CD4-positive, CD25-positive, alpha-beta regulatory T cell (primary cell): ENCODE data around the gene NFIB. TPM values are rescaled to one million over a fixed set of nuclear protein-coding genes. Genes with fewer than 3 reads are reported as not detected.

Source experiments
- ATAC-seq, 2 donors: fragments of 150-1000 bp; cut with Tn5 transposase; one replicate each; pipeline ENCODE4 v1.10.0; 2021; ENCODE audit warnings: low read depth in 2 of 2, moderate number of reproducible peaks in 2 of 2, moderate library complexity in 1 of 2
- DNase-seq, 3 donors: peaks; one replicate each; pipeline versions ENCODE4 v3.0.0 to v3.0.0-alpha.2; 2012 to 2022; ENCODE audit warnings: mixed read lengths in 1 of 3
- H3K27ac ChIP-seq: one replicate; pipeline ENCODE4 v1.7.0; 2013; ENCODE audit warnings: mild to moderate bottlenecking, low read length; ENCODE audit not compliant: insufficient read depth, poor library complexity, severe bottlenecking
- H3K27me3 ChIP-seq: one replicate; pipeline ENCODE4 v1.7.0; 2013; ENCODE audit warnings: low read length; ENCODE audit not compliant: control insufficient read depth, insufficient read depth
- H3K36me3 ChIP-seq: one replicate; pipeline ENCODE4 v1.7.0; 2013; ENCODE audit warnings: mild to moderate bottlenecking, low read length, moderate library complexity; ENCODE audit not compliant: control insufficient read depth, insufficient read depth
- H3K4me1 ChIP-seq: 2 replicates; pipeline ENCODE4 v1.7.0; 2013; ENCODE audit warnings: mild to moderate bottlenecking, low read length; ENCODE audit not compliant: insufficient read depth, control insufficient read depth, poor library complexity, severe bottlenecking
- H3K4me3 ChIP-seq: one replicate; pipeline ENCODE4 v1.7.0; 2013; ENCODE audit warnings: low read depth, mild to moderate bottlenecking, low read length, moderate library complexity
- H3K9me3 ChIP-seq, 2 experiments: 1 replicate in 1 of 2; 2 replicates in 1 of 2; pipeline ENCODE4 v1.7.0; 2013; ENCODE audit warnings: low read length in 2 of 2, mild to moderate bottlenecking in 1 of 2, moderate library complexity in 1 of 2; ENCODE audit not compliant: control insufficient read depth in 2 of 2
- H3K27ac Mint-ChIP-seq, 3 donors: one replicate each; pipeline ENCODE4 v1.8.0; 2020 to 2022; ENCODE audit warnings: mild to moderate bottlenecking in 3 of 3, mixed read lengths in 3 of 3, moderate library complexity in 2 of 3
- H3K27me3 Mint-ChIP-seq: one replicate; pipeline ENCODE4 v1.8.0; 2022; ENCODE audit warnings: mild to moderate bottlenecking, mixed read lengths
- H3K36me3 Mint-ChIP-seq: one replicate; pipeline ENCODE4 v1.8.0; 2020; ENCODE audit warnings: mixed read lengths
- H3K4me1 Mint-ChIP-seq, 4 donors: one replicate each; pipeline ENCODE4 v1.8.0; 2020 to 2022; ENCODE audit warnings: mixed read lengths in 4 of 4, mild to moderate bottlenecking in 1 of 4
- H3K4me3 Mint-ChIP-seq, 4 donors: one replicate each; pipeline ENCODE4 v1.8.0; 2020 to 2022; ENCODE audit warnings: mild to moderate bottlenecking in 4 of 4, mixed read lengths in 4 of 4, moderate library complexity in 3 of 4
- H3K9me3 Mint-ChIP-seq, 7 donors: one replicate each; pipeline ENCODE4 v1.8.0; 2020 to 2022; ENCODE audit warnings: mixed read lengths in 7 of 7, mild to moderate bottlenecking in 3 of 7, moderate library complexity in 2 of 7
- polyA plus RNA-seq, 4 donors: library from polyadenylated mRNA; unstranded; fragments of 300-500 nt; fragmentation: Illumina TruSeq; gene quantifications; one replicate each; pipeline ENCODE4 v1.2.3, GENCODE V29; 2021
- total RNA-seq: library from RNA; stranded (reverse); gene quantifications from one replicate; pipeline ENCODE4 v1.2.3, GENCODE V29; 2022

NFIB gene
- total and polyA plus RNA-seq, 5 donors from 2014 or later = 0.20 TPM; not detected in 4

DNA sequence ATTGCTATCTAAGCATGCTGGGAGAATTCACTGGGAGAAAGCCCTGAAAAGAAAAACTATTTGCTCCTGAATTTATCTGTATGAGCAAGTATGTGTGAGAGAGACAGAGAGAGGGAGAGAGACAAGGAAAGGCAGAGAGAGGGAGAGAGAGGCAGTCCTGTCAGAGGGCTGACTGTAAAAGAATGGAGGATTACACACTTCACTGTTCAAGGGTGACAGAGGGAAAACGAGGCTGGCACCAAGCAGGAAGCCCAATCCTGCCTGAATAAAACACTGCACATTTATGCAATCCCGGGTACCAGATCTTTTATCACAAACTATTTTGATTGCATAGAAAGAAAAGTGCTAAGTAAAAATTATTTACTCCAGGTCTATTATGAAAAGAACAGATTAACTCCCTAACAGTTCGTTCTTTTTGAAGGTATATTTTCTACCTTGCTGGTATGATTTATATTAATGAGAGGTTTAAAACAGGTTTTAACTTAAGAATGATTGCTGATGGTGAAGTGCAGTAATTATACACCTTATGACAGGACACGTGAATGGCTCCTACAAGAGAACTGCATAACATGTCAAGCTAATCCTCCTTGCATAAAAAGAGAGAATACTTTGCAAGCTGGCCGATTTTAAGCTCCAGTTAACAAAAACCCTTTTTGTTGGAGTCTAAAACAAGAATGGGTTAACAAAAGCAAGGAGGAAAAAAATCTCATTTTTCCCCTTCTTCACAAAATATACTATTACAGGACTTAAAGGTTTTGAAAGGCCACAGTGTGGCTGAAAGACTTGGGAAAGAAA is 82.5 kb downstream of the NFIB start:
- Mint-ChIP-seq H3K27ac (no peak overlapping the region), H3K9me3 (peaks cover 0 to 1% (median 0%) of the 10 kb centered on the region in 7 donors), H3K4me1 (no peaks in the 10 kb centered on the region), H3K27me3 (no peaks in the 10 kb centered on the region), H3K4me3 (no peak overlapping the region), H3K36me3 (no peaks in the 10 kb centered on the region)
- H3K36me3 ChIP-seq = no peaks in the 10 kb centered on the region
- ATAC-seq = no peak
- H3K27me3 ChIP-seq = no peaks in the 10 kb centered on the region
- H3K4me1 ChIP-seq = no peaks in the 10 kb centered on the region
- H3K27ac ChIP-seq = no peak overlapping the region
- no peak overlapping the region for H3K4me3 ChIP-seq
- no peaks in the 10 kb centered on the region for H3K9me3 ChIP-seq
- no peak for DNase-seq

DNA sequence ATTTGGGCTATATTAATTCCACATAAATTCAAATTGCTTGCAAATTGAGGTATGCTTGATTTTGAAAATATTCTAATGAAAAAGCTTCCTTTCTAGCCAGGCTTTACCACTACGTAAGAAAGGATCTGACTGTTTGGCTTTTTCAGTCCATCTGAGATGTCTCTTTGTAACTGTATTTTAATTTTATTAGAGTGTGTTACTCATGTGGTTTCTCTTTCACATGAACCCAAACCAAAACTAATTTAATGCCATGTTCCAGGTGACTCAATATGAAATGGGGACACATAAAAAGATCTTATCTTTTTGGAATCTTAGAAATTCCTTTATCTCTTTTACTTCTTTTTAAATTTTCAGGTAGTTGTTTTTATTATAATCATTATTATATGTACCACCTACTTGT is 85.3 kb downstream of the NFIB start:
- Histone ChIP-seq H3K27me3 (no peaks in the 10 kb centered on the region), H3K27ac (no peak overlapping the region), H3K4me1 (no peaks in the 10 kb centered on the region), H3K4me3 (no peak overlapping the region), H3K36me3 (no peaks in the 10 kb centered on the region), H3K9me3 (no peaks in the 10 kb centered on the region)
- H3K4me1 Mint-ChIP-seq = no peaks in the 10 kb centered on the region
- no peaks in the 10 kb centered on the region for H3K36me3 Mint-ChIP-seq
- peaks cover 0 to 1% (median 0%) of the 10 kb centered on the region in 7 donors for H3K9me3 Mint-ChIP-seq
- no peak overlapping the region for H3K27ac Mint-ChIP-seq
- no peaks in the 10 kb centered on the region for H3K27me3 Mint-ChIP-seq
- ATAC-seq (no peak), DNase-seq (no peak)
- H3K4me3 Mint-ChIP-seq = no peak overlapping the region

DNA sequence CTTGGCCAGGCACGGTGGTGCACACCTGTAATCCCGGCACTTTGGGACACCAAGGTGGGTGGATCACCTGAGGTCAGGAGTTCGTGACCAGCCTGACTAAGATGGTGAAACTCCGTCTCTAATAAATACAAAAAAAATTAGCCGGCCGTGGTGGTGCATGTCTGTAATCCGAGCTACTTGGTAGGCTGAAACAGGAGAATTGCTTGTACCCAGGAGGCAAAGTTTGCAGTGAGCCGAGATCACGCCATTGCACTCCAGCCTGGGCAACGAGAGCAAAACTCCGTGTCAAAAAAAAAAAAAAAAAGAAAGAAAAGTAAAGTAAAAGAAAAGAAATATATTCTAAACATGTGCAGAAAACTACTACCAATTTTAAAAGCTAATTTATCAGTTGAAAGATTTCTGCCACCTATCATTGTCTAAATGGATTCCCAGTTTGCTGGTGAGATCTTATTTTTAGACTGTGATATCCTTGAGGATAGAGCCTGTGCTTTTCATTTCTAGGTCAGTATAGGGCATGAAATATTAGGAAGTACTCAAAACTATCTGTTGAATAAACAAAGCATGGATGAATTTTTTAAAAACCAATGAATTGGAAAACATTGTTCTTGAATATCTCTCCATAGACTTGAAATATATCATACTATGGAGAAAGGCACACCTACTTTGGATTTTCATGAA is 86.9 kb downstream of the NFIB start:
- Mint-ChIP-seq H3K9me3 (peaks cover 0 to 1% (median 0%) of the 10 kb centered on the region in 7 donors), H3K27me3 (no peaks in the 10 kb centered on the region), H3K27ac (no peak overlapping the region), H3K4me1 (no peaks in the 10 kb centered on the region), H3K4me3 (no peak overlapping the region), H3K36me3 (no peaks in the 10 kb centered on the region)
- Histone ChIP-seq H3K27ac (no peak overlapping the region), H3K27me3 (no peaks in the 10 kb centered on the region), H3K4me1 (no peaks in the 10 kb centered on the region), H3K4me3 (no peak overlapping the region), H3K36me3 (no peaks in the 10 kb centered on the region), H3K9me3 (no peaks in the 10 kb centered on the region)
- DNase-seq (no peak), ATAC-seq (no peak)

DNA sequence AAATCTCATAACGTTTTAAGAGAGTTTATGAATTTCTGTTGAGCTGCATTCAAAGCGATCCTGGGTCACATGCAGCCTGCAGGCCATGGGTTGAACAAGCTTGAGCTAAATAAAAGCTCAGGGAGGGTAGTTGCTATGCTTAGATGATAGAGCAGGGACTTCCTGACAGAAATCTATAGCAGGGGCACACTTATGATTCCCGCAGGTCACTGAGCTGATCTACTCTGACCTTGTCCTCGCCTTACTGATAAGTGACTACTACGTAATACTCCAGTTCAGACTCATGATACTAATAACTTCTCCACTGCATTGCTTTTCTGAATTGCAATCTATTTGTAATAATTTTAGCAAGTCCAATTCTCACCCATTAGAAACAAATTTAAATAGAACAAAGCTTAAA is 90.9 kb downstream of the NFIB start:
- Mint-ChIP-seq H3K27me3 (no peaks in the 10 kb centered on the region), H3K36me3 (no peaks in the 10 kb centered on the region), H3K4me3 (no peak overlapping the region), H3K9me3 (peaks cover 0 to 2% (median 0%) of the 10 kb centered on the region in 7 donors), H3K4me1 (no peaks in the 10 kb centered on the region), H3K27ac (no peak overlapping the region)
- H3K4me3 ChIP-seq = no peak overlapping the region
- H3K9me3 ChIP-seq = no peaks in the 10 kb centered on the region
- DNase-seq (no peak), ATAC-seq (no peak)
- H3K36me3 ChIP-seq = no peaks in the 10 kb centered on the region
- no peaks in the 10 kb centered on the region for H3K4me1 ChIP-seq
- no peak overlapping the region for H3K27ac ChIP-seq
- H3K27me3 ChIP-seq = no peaks in the 10 kb centered on the region

DNA sequence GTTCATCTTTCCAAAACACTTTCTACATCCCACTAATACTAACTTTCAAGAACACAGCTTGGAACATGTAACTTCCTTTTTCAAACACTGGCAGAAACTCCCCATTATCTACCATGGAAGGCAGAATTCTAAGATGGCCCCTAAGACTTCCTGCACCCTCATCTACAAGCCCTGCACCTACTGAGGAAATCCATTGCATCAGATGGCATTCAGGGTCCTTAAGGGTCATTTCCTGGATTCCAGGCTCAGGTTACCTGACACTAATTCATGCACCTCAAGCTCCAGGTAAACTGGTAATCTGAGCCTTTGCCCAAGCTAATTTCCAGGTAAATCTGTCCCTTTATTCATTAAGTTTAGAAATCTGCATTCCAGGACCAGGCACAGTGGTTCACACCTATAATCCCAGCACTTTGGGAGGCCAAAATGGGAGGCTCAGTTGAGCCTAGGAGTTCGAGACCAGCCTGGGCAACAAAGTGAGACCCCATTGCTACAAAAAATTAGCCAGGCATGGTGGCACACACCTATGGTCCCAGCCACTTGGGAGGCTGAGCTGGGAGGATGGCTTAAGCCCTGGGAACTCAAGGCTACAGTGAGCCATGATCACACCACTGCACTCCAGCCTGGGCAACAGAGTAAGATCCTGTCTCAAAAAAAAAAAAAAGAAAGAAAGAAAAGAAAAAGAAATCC is 91.6 kb downstream of the NFIB start:
- Mint-ChIP-seq H3K4me1 (no peaks in the 10 kb centered on the region), H3K27ac (no peak overlapping the region), H3K27me3 (no peaks in the 10 kb centered on the region), H3K4me3 (no peak overlapping the region), H3K36me3 (no peaks in the 10 kb centered on the region), H3K9me3 (peaks cover 0 to 2% (median 0%) of the 10 kb centered on the region in 7 donors)
- Histone ChIP-seq H3K4me3 (no peak overlapping the region), H3K27me3 (no peaks in the 10 kb centered on the region), H3K9me3 (no peaks in the 10 kb centered on the region), H3K36me3 (no peaks in the 10 kb centered on the region), H3K4me1 (no peaks in the 10 kb centered on the region), H3K27ac (no peak overlapping the region)
- DNase-seq (no peak), ATAC-seq (no peak)

DNA sequence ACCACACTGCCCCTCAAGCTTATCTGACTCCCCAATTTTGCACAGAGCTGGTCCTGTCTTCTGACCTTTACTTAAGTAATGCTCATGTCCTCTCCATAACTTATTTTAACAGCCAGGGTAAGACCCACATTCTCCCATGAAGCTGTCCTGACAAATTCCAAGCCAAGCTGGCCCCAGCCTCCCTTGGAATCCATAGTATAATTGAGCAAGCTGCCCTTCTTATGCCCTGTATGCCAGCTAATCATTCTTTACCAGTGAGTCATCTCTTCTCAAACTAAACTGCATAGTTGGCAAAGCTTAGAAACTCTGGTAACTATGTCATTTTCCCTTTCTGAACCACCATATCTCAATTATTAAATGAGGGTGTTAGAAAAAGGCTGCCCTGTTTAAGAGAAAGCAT is 92.4 kb downstream of the NFIB start:
- Histone ChIP-seq H3K4me3 (no peak overlapping the region), H3K36me3 (no peaks in the 10 kb centered on the region), H3K27me3 (no peaks in the 10 kb centered on the region), H3K27ac (no peak overlapping the region), H3K4me1 (no peaks in the 10 kb centered on the region), H3K9me3 (no peaks in the 10 kb centered on the region)
- H3K27me3 Mint-ChIP-seq = no peaks in the 10 kb centered on the region
- H3K27ac Mint-ChIP-seq = no peak overlapping the region
- ATAC-seq = no peak
- H3K4me3 Mint-ChIP-seq = no peak overlapping the region
- no peaks in the 10 kb centered on the region for H3K4me1 Mint-ChIP-seq
- peaks cover 0 to 2% (median 0%) of the 10 kb centered on the region in 7 donors for H3K9me3 Mint-ChIP-seq
- H3K36me3 Mint-ChIP-seq = no peaks in the 10 kb centered on the region
- DNase-seq = no peak

DNA sequence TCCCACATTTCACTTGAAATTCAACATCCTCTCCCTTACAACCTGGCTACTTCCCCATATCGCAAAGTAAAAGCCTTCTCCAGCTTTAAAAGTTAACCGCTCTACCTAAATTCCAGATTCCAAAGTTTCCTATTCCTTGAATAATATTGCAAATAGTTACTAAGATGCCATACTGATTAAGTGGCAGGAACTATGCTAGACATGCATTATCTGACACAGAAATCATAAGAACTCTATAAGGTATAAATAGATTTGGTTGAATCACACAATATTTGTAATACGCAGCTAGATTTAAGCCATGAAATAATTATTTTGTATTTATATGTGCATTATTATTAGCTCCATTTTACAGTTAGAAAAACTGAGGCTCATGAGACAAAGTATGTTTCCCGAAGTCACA is 92.8 kb downstream of the NFIB start:
- Mint-ChIP-seq H3K27me3 (no peaks in the 10 kb centered on the region), H3K9me3 (peaks cover 0 to 2% (median 0%) of the 10 kb centered on the region in 7 donors), H3K27ac (no peak overlapping the region), H3K36me3 (no peaks in the 10 kb centered on the region), H3K4me3 (no peak overlapping the region), H3K4me1 (no peaks in the 10 kb centered on the region)
- H3K36me3 ChIP-seq = no peaks in the 10 kb centered on the region
- no peak overlapping the region for H3K27ac ChIP-seq
- H3K9me3 ChIP-seq = no peaks in the 10 kb centered on the region
- H3K4me3 ChIP-seq = no peak overlapping the region
- DNase-seq (no peak), ATAC-seq (no peak)
- H3K27me3 ChIP-seq = no peaks in the 10 kb centered on the region
- no peaks in the 10 kb centered on the region for H3K4me1 ChIP-seq
